ENCODE measurements around the gene DUOX2.
A peak's percentile ranks its signal among the peaks of the same experiment; 100 is the strongest.

Gene DUOX2

GRCh38 chr15:45123397-45123796 lies 9.4 kb upstream of the DUOX2 start:
- in situ Hi-C loops (cut with HindIII; ENCODE audit: low pct_ligation_motif_present, low pct_unique_long_range_greater_than_20kb, low sequenced_read_pairs) = no loop called here

GRCh38 chr15:45122719-45123118 lies 8.7 kb upstream of the DUOX2 start:
- in situ Hi-C loops (cut with HindIII; ENCODE audit: low pct_ligation_motif_present, low pct_unique_long_range_greater_than_20kb, low sequenced_read_pairs) = no loop called here

More at GRCh38 chr15:45123397-45123796, 9.4 kb upstream of the DUOX2 start:
- DNase-seq = no peak

GRCh38 chr15:45121706-45122417 lies 7.9 kb upstream of the DUOX2 start:
- peak; percentile 65 for DNase-seq
- in situ Hi-C loops (cut with HindIII; ENCODE audit: low pct_ligation_motif_present, low pct_unique_long_range_greater_than_20kb, low sequenced_read_pairs) = no loop called here

More at GRCh38 chr15:45122719-45123118, 8.7 kb upstream of the DUOX2 start:
- DNase-seq = no peak

- in situ Hi-C loops (cut with HindIII; ENCODE audit: low pct_ligation_motif_present, low pct_unique_long_range_greater_than_20kb, low sequenced_read_pairs) = no loop called here
Observed at GRCh38 chr15:45121020-45121419, 7.0 kb upstream of the DUOX2 start.

GRCh38 chr15:45120081-45120972 lies 6.4 kb upstream of the DUOX2 start:
- in situ Hi-C loops (cut with HindIII; ENCODE audit: low pct_ligation_motif_present, low pct_unique_long_range_greater_than_20kb, low sequenced_read_pairs) = no loop called here
- no peak for DNase-seq

More at GRCh38 chr15:45121020-45121419, 7.0 kb upstream of the DUOX2 start:
- DNase-seq = no peak

- in situ Hi-C loops (cut with HindIII; ENCODE audit: low pct_ligation_motif_present, low pct_unique_long_range_greater_than_20kb, low sequenced_read_pairs) = no loop called here
- no peak for DNase-seq
Observed at GRCh38 chr15:45118996-45119395, 5.0 kb upstream of the DUOX2 start.

GRCh38 chr15:45118131-45118588 lies 4.2 kb upstream of the DUOX2 start:
- peak; percentile 82 for DNase-seq
- in situ Hi-C loops (cut with HindIII; ENCODE audit: low pct_ligation_motif_present, low pct_unique_long_range_greater_than_20kb, low sequenced_read_pairs) = no loop called here

- in situ Hi-C loops (cut with HindIII; ENCODE audit: low pct_ligation_motif_present, low pct_unique_long_range_greater_than_20kb, low sequenced_read_pairs) = no loop called here
- no peak for DNase-seq
Observed at GRCh38 chr15:45117308-45118130, 3.5 kb upstream of the DUOX2 start.

GRCh38 chr15:45116482-45117307 lies 2.7 kb upstream of the DUOX2 start:
- in situ Hi-C loops (cut with HindIII; ENCODE audit: low pct_ligation_motif_present, low pct_unique_long_range_greater_than_20kb, low sequenced_read_pairs) = no loop called here

GRCh38 chr15:45116006-45116481 lies 2.1 kb upstream of the DUOX2 start:
- in situ Hi-C loops (cut with HindIII; ENCODE audit: low pct_ligation_motif_present, low pct_unique_long_range_greater_than_20kb, low sequenced_read_pairs) = no loop called here

More at GRCh38 chr15:45116482-45117307, 2.7 kb upstream of the DUOX2 start:
- no peak for DNase-seq

GRCh38 chr15:45115312-45115820 lies 1.4 kb upstream of the DUOX2 start:
- in situ Hi-C loops (cut with HindIII; ENCODE audit: low pct_ligation_motif_present, low pct_unique_long_range_greater_than_20kb, low sequenced_read_pairs) = no loop called here
- DNase-seq = no peak

More at GRCh38 chr15:45116006-45116481, 2.1 kb upstream of the DUOX2 start:
- no peak for DNase-seq

- no peak for DNase-seq
- in situ Hi-C loops (cut with HindIII; ENCODE audit: low pct_ligation_motif_present, low pct_unique_long_range_greater_than_20kb, low sequenced_read_pairs) = no loop called here
Observed at GRCh38 chr15:45114751-45115085, 746 bp upstream of the DUOX2 start.

GRCh38 chr15:45113380-45113990 lies 487 bp downstream of the DUOX2 start:
- no peak for DNase-seq
- in situ Hi-C loops (cut with HindIII; ENCODE audit: low pct_ligation_motif_present, low pct_unique_long_range_greater_than_20kb, low sequenced_read_pairs) = no loop called here

- no peak for DNase-seq
- in situ Hi-C loops (cut with HindIII; ENCODE audit: low pct_ligation_motif_present, low pct_unique_long_range_greater_than_20kb, low sequenced_read_pairs) = no loop called here
Observed at GRCh38 chr15:45112591-45113379, 1.2 kb downstream of the DUOX2 start.

GRCh38 chr15:45112143-45112590 lies 1.8 kb downstream of the DUOX2 start:
- no peak for DNase-seq
- in situ Hi-C loops (cut with HindIII; ENCODE audit: low pct_ligation_motif_present, low pct_unique_long_range_greater_than_20kb, low sequenced_read_pairs) = no loop called here

GRCh38 chr15:45111390-45112142 lies 2.4 kb downstream of the DUOX2 start:
- DNase-seq = no peak
- in situ Hi-C loops (cut with HindIII; ENCODE audit: low pct_ligation_motif_present, low pct_unique_long_range_greater_than_20kb, low sequenced_read_pairs) = no loop called here

All from ACHN (cell line).